GM21723 (cell line): ENCODE data around the gene SPATA31C2.
"Not testable (repeated sequence)": the region's sequence is repeated elsewhere in the genome, so short reads cannot be mapped to it uniquely, and the experiment has no call there.

ENCODE experiments used
- ATAC-seq: cut with Tn5 transposase; IDR thresholded peaks from one replicate; pipeline ENCODE4 v1.9.1; 2021; ENCODE audit warnings: mild to moderate bottlenecking, moderate library complexity; ENCODE audit not compliant: unreplicated experiment

The SPATA31C2 gene

DNA sequence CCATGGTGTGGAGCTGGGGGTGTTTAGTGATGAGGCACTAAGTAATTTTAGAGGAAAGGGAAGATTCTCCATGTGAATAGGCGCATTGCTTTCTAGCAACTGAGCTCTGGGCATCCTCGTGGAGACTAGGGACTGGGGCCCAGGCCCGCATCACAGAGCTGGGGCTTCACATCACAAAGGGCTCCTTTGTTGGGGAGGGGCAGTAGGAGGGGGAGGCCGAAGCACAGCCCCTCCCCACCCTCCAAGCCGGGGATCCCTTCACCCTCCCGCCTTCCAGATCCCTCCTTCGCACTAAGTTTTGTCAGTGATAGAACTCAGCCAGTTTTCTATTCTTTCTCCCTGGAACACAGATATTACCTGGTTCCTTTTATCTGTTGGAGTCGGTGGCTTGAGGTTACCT lies at the start of gene SPATA31C2:
TSS of gene SPATA31C2 (minus strand) at position 101 of the 400 bp plus-strand sequence. CDS start at position 72, 29 bp downstream.
- not testable (repeated sequence) for ATAC-seq

DNA sequence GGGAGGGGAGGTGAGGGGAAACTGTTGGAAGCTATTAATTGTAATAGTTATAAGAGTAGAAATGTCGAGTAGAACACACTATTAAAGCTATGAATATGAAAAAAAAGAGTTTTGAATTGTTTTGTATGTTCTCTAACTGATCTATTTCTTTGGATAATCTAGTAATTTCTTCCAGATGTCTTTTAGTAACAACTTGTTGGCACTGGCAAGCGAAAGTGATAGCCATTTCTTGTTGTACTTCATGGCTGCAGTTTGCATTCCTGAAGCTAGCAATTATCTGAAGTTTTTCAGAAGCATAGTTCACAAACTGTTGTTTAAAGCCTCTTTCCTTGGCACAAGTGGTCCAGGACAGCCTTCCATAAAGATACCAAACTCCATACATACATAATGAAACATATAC lies 49.4 kb upstream of the SPATA31C2 start:
- no peak for ATAC-seq

DNA sequence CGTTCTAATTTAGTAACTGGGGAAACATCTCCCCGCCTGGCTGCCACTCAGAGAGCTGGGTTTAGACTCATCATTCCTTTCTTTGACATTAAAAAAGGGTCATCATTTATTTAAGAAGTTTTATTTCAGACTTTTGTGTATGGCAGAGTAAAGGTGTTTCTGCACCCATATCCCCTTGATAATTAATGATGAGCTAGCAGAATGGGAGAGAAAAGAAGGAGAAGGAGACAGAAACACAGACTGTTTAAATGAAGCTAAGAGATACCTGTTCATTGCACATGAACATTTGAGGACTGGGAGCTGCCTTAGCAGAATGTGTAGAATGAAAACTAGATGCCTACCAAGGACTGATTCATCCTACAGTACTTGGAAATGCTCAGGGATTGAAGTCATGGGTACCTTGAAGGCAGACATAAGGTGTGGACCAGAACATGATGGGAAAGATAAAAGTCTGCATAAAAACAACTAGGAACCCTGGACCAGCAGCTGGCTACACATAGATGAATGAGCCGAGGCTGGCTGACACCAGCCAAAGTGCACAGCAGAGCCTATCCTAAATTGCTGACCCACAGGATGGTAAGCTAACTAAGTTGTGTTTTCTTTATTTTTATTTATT lies 48.3 kb upstream of the SPATA31C2 start:
- no peak for ATAC-seq

DNA sequence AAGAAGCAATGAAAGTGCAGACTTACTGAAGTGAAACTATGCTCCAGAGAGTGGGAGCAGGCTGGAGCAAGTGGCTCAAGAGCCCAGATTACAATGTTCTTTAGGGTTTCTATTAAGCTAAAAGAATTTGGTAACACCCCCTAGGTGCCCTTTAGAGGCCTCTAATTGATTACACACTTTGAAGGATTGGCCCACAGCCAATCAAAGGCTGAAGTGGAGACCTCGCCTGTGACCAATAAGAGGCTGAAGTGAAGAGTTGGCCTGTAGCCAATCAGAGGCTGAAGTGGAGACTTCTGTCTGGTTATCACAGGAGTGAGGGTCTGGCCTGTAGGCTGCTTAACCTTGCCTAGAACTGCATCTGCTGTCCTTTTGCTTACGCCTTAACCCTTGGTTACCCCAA lies 46.7 kb upstream of the SPATA31C2 start:
- no peak for ATAC-seq

GRCh38 chr9:88183798-88184495 lies 45.7 kb upstream of the SPATA31C2 start:
- ATAC-seq, result no peak

DNA sequence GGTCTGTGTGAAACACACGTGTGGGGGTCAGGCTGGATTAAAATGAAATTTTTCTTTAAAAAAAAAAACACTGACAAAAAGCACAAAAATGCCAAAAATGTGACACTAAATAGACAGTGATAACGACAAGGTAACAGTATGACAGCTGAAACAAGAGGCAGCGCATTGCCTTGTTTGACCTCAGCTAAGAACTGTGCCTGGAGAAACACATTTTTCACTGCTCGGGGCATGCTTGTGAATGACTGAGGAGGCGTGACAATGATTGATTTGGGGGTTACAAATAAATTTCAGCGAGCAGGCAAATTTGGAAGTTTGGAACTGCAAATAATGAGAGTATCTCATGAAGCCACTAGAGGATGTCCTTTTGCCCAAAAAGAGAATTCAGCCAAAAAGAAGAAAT lies 44.2 kb upstream of the SPATA31C2 start:
- ATAC-seq, result no peak

- no peak for ATAC-seq
Measured at GRCh38 chr9:88180081-88180765, 41.9 kb upstream of the SPATA31C2 start.

DNA sequence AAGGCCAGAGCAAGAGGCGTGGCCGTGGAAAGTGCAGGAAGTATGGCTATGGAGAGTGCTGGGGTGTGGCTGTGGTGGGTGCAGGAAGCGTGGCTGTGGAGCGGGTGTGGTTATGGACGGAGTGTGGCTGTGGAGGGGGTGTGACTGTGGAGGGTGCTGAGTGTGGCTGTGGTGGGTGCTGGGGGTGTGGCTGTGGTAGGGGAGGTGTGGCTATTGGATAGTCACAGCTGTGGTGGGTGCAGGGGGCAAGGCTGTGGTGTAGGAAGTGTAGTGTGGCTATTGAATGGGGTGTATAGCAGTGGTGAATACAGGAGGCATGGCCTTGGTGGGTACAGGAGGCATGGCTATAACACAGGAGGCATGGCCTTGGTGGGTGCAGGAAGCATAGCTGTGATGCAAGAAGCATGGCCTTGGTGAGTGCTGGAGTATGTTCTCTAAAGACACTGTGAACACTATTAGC lies 40.8 kb upstream of the SPATA31C2 start:
- ATAC-seq, result no peak

GRCh38 chr9:88178641-88179040 lies 40.4 kb upstream of the SPATA31C2 start:
- ATAC-seq, result no peak

- no peak for ATAC-seq
Measured at GRCh38 chr9:88177371-88177770, 39.1 kb upstream of the SPATA31C2 start.

DNA sequence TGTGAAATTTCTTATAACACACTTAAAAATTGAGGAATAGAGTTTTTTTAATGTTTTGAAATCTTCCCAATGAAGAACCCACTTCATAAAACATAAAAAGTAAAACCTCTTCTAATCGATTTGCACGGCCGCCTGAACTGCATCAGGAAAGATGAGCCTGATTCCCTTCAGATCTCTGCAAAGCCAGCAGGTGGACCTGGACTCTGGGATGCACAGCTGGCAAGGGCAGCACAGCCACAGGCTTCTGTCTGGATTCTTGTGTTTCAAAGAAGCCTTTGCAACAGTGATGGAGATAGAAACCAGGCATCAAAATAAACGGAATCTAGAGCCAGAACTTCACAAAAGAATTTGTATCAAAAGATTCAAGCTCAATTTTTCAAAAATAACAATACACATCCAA lies 36.0 kb upstream of the SPATA31C2 start:
- ATAC-seq, result no peak

DNA sequence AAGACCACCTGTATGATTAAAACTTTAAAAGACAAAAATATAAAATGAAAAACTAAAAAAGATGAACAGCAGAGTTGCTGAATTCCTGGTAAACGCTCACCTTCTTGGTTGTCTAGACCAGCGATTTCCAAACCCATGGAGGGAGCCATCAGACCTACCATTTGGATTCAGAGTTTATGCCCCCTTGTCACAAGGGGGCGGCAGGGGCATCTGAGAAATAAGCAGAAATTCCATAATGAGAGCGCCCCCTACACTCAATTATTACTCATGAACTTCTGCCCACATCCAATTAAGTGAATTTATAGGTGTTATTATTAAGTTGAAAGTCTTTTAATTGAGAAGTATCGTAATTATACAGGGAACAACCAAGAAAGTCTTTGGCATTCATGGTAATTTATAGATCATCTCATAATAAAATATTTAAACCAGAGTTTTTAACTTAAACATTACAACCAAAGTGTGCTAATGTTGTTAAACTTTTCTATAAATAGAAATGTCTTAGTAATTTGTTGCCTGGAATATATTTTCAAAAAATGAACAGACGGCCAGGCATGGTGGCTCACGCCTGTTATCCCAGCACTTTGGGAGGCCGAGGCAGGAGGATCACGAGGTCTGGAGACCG lies 35.2 kb upstream of the SPATA31C2 start:
- ATAC-seq, result no peak

DNA sequence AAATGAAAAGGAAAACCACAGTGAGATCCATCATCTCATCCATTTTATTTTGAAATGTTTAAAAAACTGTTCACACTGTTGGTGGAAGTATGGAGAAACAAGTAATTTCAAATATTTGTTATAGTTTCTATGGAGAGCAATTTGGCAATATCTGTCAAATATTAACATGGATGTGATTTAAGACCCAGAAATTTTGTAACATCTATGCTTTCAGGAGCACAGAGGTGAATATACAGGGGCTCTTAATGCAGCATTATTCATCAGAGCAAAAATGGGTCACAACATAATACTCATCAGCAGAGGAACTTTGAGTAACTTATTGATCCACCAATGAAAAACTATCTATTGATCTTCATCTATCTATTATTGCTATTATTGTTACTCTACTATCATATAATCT lies 31.4 kb upstream of the SPATA31C2 start:
- ATAC-seq, result no peak

GRCh38 chr9:88168564-88168963 lies 30.3 kb upstream of the SPATA31C2 start:
- no peak for ATAC-seq

- no peak for ATAC-seq
Measured at GRCh38 chr9:88166660-88167059, 28.4 kb upstream of the SPATA31C2 start.

DNA sequence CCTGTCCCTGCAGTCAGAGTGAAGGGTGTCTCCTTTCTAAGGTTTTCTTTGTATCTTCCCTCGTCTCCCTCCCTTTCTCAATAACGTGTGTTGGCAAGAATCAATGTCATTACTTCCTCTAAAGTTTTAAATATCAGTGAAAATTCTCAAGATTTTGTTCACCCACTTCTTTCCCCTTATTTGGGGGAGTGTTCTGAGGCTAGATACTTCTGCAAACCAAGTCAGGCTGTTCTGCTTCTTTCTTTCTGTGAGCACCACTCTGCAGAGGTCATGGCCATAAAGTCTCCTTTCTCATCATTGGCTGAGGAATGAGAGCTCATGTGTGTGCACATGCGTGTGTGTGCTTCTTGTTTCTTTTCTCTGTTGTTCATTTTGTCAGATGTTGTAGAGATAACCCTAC lies 26.6 kb upstream of the SPATA31C2 start:
- no peak for ATAC-seq

GRCh38 chr9:88161144-88161543 lies 22.9 kb upstream of the SPATA31C2 start:
- no peak for ATAC-seq

- ATAC-seq, result no peak
Measured at GRCh38 chr9:88143957-88144625, 5.8 kb upstream of the SPATA31C2 start.

- ATAC-seq, result no peak
Measured at GRCh38 chr9:88143179-88143578, 4.9 kb upstream of the SPATA31C2 start.

DNA sequence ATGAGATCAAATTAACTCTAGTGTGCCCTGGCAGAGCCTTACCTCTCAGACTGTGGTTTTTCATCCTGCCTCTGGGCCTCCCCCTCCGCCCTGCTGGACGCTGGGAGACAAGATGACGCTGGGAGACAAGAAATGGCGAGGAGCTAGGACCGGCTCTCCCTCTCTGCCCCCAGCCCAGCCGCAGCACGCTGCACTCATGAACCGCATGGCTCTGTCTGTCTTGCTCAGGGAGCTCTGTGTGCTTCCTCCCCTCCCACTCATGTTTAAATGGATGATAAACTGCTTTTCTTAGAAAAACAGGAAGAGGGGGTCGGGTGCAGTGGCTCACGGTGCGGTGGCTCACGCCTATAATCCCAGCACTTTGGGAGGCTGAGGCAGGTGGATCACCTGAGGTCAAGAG lies 4.7 kb downstream of the SPATA31C2 start:
- ATAC-seq, result not testable (repeated sequence)

DNA sequence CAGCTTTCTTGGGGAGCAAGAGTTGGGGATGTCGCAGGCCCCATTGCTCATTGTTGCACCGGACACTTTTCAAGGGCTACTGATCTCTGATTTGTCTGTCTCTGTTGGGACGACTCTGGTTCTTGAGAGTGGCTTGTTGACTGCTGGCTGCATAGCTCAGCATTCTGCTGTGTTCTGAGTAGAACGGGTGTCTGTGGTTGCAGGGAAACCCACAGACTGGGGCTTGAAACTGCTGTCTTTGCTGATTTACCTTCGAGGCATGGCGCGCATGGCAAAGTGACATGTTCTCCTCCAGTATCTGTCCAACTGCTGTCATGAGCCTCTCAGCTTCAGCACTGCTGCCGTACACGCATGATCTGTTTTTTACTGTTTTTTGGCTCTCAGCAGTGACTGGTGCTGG lies 8.7 kb downstream of the SPATA31C2 start:
- ATAC-seq, result not testable (repeated sequence)
